Fibroblast of skin of abdomen (primary cell): ENCODE data around the gene MAP1A. TPM values are rescaled to one million over a fixed set of nuclear protein-coding genes. Genes with fewer than 3 reads are reported as not detected.
A peak's percentile ranks its signal among the peaks of the same experiment; 100 is the strongest.

ENCODE experiments used
- DNase-seq: peaks from one replicate; pipeline ENCODE4 v3.0.0-alpha.2; 2013
- polyA plus RNA-seq, 2 experiments: library from polyadenylated mRNA; unstranded; fragments of 120-200 nt; gene quantifications; one replicate each; pipeline ENCODE4 v1.2.1, GENCODE V29; 2013; ENCODE audit not compliant: insufficient read length in 2 of 2

The MAP1A gene
- 86.0 TPM for polyA plus RNA-seq (2013, experiment 1 of 2; ENCODE audit: insufficient read length)
- 81.9 TPM for polyA plus RNA-seq (2013, experiment 2 of 2; ENCODE audit: insufficient read length)

DNA sequence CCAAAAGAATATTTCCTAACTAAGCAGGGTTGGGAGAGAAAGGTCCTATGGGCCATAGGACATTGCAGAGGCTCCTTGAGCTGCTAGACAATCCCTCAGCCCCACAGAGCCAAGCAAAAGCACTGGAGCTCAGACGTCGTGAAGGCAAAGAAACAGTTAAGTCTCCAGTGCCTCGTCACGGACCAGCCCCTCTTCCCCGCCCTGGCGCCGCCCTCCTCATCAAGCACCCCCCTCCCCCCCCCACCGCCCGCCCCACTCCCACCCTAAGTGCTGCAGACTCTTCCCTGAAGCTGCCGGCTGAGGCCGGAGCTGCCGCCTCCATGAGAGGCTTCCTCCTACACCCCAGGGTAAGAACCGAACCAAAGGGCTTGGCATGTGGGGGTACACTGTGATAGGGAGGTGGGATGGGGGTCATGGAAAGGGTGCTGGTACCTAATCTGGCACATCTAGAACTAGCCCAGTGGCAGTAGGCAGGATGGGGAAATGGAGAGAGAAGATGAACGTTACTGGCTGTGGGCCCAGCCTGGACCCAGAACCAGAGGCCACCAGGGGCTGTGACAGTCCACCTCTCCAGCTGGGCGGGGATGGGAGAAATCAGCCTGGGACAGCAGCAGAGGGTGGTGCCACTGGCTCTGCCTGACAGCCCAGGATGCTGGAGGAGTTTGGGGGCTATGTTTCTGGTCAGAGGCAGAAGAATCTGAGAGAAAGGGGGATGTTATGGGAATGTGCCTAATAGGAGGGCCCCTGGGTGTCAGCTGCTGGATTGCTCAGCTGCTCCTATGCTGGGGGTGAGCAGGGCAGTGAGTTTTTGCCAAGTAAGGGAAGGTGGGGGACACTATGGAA lies at the start of gene MAP1A:
MAP1A (plus strand) TSS at position 255 of the 843 bp plus-strand sequence. CDS start 3,866 bp downstream, outside the sequence.
- peak; percentile 82 for DNase-seq

DNA sequence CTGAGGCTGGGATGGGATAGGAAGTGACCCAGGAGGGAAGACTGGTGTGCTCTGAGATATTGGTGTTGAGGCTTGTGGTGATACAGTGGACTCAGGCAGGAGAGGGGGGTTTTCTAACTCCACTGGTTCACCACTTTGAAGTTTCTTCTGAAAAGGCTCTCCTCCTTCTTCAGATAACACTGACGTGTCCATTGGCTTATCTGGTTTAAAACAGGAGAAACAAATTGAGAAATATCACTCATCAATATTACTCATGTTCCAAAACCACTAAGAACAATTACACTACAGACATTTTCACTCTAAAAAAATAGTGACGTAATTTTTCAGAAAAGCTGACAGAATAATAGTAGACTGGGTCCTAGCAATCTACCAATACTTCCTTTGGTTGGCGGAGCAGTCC lies 47.5 kb upstream of the MAP1A start:
- DNase-seq: peak; percentile 38

DNA sequence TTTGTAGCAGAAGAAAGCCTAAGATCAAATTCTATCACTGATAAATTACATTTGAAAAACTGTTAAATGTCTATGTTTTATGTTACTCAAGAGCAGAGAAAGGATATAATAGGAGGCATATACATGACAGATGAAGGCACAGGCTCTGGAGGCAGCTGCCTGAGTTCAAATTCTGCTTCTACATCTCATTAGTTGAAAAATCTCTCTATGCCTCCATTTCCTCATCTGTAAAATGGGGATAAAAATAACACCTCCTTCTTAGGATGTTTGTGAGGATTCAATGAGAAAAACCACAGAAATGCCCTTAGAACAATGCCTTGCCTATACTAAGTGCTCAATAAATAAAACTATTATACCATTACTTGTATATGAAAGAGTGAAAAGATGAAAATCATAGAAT lies 45.4 kb upstream of the MAP1A start:
- DNase-seq: no peak

DNA sequence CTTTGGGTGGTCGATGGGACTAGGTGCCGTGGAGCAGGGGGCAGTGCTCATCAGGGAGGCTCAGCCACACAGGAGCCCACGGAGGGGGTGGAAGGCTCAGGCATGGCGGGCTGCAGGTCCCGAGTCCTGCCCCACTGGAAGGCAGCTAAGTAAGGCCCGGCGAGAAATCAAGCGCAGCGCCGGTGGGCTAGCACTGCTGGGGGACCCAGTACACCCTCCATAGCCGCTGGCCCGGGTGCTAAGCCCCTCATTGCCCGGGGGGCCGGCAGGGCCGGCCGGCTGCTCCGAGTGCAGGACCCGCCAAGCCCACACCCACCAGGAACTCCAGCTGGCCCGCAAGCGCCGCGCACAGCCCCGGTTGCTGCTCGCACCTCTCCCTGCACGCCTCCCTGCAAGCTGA lies 43.5 kb upstream of the MAP1A start:
- DNase-seq: no peak

DNA sequence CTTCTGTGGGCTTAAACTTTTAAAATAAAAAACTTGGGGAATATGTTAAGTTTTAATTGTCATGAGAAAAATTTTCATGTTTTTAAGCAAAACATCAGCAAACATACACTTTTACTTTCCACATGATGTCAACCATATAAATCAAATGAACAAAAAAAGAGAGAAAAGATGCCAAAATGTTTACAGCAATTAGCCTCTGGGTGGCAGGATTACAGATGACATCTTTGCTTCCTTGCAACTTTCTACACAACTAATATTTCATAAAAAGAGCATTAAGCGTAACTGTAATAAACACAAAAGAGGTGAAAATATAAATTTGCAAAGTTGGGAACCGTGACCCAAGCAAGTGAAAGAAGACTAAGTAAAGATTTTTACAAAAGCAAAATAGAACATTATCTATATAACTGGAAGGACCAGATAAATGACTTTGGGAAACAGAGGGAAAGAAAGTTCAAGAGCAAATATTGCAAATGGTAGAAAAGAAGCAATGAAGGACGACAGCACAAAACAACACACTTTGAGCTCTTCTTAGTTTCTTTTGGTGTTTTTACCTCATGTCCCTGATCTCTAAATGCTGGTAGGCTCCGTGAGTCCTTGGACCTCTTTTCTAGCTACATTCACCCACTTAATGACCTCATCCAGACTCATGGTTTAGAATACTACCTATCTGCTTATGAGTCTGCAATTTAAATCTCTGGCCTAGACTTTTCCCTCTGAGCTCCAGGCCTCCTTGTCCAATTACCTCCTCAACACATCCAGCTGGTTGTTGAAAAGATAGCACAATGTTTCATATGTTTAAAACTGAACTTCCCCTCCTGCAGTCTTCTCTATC lies 33.9 kb upstream of the MAP1A start:
- DNase-seq: peak; percentile 13

DNA sequence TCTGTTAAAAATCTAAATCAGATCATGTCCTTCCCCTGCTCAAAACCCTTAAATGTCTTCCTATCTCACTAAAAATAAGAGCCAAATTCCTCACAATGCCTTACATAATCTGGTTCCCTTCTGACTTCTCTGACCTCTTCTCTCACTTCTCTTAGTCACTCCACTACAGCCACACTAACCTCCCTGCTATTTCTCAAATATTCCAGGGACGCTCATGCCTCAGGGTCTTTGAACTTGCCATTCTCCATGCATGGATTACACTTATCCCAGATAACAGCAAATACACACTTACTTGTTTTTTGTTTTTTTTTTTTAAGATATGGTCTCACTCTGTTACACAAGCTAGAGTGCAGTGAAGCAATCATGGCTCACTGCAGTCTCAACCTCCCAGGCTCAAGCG lies 33.0 kb upstream of the MAP1A start:
- no peak for DNase-seq

DNA sequence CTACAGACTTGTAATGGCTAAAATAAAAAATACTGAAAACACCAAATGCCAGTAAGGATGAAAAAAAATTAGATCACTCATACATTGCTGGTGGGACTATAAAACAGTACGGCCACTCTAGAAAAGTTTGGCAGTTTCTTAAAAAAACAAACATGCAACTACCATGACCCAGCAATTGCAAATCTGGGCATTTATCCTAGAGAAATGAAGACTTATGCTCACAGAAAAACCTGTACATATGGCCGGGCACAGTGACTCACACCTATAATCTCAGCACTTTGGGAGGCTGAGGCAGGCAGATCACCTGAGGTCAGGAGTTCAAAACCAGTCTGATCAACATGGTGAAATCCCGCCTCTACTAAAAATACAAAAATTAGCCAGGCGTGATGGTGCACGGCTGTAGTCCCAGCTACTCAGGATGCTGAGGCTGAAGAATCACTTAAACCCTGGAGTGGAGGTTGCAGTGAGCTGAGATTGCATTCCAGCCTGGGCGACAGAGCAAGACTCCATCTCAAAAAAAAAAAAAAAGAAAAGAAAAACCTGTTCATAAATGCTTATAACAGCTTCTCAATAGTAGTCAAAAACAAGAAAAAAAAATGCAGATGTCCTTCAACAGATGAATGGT lies 30.0 kb upstream of the MAP1A start:
- no peak for DNase-seq

DNA sequence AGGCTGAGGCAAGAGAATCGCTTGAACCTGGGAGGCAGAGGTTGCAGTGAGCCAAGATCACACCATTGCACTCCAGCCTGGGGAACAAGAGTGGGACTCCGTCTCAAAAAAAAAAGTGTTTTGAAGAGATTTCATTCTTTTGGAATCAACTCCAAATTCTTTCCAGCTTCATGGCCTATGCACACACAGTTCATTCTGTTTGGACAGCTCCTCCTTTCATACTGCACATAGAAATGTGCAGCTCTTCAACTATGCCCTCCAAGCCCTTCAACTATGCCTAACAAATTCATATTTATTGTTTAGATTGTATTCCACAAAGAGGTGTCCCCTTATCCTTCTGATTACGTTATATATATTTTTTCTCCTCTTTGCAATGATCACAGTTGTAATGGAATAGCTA lies 28.6 kb upstream of the MAP1A start:
- DNase-seq: no peak

DNA sequence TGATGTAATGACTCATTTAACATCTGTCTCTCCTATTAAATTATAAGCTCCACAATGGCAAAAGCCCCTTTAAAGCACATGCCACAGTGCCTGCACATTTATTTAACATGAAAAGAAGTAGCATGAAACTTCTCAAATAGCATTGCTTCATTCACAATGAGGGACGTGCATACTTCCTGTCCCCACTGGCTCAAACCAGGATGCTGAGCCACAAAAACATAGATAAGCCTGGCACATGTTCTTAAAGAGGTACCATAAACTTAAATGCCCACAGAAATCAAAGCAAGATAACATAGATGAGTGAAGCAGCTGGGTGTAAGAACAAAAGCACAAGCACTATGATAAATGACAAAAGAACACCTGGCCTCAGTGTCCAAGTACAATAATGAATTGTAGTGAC lies 28.2 kb upstream of the MAP1A start:
- DNase-seq: no peak

DNA sequence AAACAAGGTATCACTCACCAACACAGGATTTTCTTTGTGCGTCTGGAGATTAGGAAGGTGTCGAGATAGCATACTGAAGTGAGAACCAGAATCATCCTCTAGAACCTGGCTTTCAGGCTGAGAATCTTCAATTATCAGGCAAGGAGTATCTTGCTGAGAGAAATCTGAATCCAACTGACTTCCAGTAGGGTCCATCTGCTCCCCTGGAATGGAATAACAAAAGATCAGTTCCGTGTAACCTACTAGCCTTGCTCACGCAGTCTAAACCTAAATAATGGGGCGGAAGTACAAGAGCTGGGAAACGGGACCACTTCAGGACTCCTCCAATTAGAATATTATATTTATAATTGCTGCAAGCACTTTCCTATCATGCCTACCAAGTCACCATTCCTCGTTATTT lies 25.1 kb upstream of the MAP1A start:
- DNase-seq: no peak

DNA sequence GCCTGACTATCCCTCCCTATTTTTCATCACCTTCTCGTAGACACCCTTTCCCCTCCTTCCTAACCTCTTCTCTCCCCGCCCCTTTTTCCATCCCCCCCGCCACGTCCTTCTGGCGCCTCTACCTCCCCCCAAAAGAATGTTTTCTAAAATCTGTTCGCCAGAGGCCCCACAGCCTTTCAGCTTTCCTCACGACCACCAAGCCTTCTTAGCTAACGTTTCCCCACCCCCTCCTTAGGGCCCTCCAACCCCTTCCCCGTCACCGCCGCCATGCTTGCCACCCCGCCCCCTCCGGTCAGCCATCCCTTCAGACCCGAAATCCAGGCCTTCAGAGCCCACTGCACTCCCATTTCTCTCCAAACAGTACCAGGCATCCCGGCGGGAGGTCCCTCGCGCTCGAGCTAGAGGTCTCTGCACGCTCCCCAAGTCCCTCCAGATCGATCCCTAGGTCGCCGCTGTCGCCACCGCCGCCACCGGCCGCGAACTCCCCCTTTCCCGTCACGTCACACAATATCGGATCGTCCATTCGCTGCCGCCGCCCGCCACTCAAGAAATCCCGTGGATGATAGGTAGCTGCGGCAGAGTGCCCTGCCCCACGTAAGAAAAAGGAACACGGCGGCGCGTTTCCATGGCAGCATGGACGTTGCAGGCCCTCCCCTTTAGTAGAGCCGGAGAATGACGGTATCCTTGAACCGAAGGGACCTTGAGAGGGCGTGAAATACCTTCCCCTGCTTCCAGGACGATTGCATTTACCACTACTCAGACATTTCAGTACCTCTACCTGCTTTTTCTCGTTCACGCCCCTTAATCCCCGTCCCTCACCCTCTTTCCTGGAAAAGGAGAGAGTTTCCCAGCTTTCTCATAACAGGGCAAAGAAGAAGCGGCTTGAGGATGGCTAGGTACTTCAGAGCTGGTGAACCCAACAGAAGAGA lies 24.5 kb upstream of the MAP1A start, which contains the start of gene TP53BP1:
TP53BP1 (minus strand) TSS at position 484 of the 929 bp plus-strand sequence; CDS start at position 371, 113 bp downstream.
- peak; percentile 95 for DNase-seq

DNA sequence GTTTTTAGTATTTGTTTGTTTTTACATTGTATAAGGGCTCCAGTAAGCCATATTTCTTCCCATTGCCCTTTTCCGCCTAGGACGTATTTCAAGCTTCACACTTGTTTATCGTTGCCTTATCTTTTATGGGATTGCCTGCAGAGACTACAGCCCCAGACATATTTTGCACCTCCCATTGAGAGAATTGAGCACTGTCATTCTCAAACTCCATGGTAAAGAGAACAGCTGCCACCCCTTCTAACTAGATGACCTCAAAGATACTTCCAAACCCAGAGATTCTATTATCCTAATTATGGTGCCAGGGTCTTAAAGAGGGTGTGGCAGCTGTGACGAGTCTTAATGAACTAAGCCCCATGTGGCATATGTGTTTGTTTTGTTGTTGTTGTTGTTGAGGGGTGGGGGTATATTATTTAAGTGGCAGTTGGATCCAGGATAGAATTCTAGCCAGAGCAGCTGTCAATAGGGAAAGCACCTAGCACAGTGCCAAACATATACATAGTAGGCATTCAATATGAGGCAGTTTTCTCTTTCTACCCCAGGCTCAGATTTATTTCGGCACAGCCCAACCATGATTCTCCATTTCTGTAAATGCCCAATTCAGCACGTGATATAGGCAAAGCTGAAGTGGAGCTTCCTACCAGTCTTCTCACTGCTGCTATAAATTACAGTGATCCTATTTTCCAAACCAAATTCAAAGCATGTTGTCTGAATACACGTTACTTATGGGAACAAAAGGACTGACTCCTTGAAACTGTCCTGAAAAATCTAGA lies 23.5 kb upstream of the MAP1A start:
- no peak for DNase-seq

DNA sequence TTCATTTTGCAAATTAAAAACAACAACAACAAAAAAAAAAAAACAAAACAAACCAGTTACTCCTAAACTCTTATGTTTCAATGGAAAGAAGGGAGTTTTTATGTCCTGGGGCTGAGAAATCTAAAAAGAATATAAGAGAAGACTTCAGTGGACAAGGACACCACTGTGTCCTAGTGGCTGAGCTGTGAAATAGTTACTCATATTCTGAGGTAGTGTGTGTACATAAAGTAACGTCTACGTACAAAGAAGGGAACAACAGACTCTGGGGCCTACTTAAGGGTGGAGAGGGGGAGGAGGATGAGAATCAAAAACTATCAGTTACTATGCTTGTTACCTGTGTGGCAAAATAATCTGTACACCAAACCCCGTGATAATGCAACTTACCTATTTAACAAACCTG lies 18.4 kb upstream of the MAP1A start:
- no peak for DNase-seq

DNA sequence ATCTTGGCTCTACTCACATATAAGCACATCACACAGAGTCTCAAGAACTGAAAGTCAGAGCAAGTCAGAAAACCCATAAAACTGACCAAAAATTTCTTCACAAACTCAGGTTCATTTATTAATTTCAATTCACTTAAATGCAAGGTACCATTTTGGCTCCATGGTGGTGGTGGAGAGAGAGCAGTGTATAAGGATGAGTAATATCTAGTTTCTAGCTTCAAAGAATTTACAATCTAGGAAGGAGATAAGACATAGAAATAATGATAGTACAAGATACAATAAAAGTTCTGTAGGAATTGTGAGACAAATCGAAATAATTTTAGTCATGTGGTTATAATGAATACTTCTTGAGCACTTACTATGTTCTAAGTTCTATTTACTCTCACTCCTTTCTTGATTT lies 17.8 kb upstream of the MAP1A start:
- no peak for DNase-seq

DNA sequence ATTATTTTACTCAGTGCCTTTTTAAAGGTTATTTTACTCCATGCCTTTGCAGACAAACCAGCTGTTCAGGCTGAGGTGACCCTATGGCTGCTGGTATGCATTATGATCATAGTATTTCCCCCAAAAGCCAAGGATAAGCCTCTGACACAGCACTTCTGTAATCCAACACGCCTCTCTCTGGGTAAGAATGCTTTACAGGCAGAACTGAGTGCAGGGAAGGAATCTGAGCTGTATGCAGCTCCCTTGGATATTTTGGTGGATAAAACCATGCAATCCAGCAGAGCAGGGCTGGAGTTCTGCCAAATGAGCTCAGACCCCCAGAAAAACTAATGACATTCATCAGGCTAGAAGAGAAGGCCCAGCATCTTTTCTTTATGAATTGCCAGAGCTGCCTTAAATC lies 11.7 kb upstream of the MAP1A start:
- peak; percentile 93 for DNase-seq

DNA sequence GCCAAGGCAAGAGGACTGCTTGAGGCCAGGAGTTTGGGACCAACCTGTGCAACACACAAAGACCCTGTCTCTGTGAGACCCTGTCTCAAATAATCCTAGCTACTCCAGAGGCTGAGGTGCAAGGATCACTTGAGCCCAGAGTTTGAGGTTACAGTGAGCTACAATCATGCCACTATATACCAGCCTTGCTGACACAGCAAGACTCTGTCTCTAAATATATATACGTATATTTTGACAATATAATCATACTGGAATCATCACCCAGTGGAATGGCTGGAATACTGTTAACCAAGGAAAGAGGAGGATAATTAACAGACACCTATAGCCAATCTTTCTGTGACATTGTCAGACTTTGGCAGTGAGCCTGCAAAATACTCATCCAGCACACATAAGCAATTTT lies 9.0 kb upstream of the MAP1A start:
- no peak for DNase-seq

DNA sequence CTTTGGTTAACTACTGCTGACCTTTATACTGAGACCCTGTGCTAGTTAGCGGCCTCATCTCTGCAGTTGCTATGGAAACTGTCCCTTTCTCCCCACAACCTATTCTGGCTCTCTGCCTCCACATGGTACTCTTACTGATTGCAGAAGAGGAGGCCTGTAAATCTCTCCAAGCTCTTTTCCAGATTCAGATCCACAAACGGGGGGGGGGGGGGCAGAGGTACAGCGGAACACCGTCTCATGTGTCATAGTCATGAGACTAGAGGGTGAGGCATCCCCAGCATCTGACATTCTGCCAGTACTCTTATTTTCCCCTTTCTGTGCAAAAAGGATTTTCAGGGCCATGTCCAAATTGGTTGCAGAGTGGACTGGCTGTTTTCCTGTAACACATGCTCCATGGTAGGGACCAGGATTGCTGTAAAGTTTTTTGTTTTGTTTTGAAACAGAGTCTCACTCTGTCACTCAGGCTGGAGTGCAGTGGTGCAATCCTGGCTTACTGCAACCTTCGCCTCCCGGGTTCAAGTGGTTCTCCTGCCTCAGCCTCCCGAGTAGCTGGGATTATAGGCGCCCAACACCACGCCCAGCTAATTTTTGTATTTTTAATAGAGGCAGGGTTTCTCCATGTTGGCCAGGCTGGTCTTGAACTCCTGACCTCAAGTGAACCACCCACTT lies 8.3 kb upstream of the MAP1A start:
- DNase-seq: no peak

DNA sequence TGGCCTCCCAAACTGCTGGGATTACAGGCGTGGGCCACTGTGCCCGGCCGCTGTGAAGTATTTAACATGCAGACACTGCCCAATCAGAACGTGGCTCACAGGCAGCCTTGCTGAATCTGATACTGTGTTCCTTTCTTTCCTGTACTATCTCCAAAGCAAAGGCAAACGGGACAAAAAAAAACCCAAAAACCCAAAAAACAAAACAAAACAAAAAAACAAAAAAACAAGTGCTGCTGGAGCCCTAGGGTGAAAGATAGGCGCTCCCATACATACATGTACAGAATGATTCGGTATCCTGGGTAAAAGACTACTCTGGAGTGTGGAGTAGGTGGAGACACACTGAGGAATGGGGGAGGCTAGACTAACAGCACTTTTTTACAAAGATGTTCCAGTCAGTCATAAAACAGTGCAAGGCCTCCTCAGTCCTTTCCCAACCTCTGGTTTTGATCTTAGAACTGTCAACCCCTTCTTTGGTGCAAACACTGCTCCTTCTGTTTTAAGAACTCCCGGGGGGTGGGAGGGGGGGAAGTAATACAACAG lies 7.7 kb upstream of the MAP1A start:
- no peak for DNase-seq

DNA sequence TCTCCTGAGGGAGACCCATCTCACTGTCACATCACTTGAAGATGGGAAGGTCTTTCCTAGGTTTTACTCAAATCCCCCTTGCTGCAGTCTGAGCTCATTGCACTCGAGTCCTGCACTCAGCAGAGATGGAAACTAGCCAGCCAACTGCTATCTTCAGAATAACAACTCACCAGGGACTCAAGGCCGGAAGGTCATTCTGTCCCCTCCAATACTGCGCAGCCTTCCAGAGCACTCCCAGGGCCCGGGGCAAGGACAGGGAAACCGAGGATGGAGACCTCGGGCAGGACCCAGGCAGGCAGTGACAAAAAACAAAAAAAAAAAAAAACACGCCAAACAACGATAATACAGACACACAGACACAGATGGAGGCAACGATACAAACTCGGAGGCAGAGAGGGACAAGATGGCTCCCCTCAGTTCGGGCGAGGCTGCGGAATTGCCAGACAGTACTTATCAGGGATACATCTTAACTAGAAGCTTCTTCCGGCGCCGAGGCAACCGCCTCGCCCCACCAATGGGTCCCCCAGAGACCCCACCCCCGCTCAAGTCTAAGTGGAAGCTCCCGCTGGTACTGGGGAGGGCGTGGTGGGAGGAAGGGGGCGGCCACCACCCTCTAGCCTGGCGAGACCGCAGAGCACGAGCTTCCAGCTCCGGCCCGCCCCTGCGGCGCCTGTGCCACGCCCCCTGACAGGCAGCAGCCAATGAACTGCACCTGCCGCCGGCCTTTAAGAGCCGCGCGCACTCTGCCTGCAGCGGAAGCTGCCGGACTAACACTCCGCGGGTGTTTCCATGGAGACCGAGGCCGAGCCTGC lies 7.0 kb upstream of the MAP1A start:
- DNase-seq: peak; percentile 99
